ENCODE results near the gene CD3E.

DNA sequence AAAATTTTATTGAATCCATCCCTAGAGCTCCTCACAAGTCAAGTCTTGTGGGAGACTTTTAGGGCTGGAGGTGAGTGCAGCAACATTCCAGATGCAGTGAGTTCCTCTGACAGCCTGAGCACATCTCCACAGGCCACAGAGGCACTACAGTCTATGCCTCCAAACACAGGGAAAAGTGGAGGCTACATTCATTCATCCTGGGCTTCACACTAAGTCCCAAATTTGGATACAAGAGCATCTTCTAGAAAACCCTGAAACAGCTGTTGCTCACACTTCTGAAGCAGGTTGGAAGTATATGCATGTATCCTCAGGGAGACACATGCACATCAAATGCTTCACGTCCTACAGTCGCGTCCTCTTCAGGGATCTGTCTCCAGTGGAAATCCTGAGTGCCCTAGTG lies 36.7 kb downstream of the CD3E start:
- TF ChIP-seq, protein P1, sequence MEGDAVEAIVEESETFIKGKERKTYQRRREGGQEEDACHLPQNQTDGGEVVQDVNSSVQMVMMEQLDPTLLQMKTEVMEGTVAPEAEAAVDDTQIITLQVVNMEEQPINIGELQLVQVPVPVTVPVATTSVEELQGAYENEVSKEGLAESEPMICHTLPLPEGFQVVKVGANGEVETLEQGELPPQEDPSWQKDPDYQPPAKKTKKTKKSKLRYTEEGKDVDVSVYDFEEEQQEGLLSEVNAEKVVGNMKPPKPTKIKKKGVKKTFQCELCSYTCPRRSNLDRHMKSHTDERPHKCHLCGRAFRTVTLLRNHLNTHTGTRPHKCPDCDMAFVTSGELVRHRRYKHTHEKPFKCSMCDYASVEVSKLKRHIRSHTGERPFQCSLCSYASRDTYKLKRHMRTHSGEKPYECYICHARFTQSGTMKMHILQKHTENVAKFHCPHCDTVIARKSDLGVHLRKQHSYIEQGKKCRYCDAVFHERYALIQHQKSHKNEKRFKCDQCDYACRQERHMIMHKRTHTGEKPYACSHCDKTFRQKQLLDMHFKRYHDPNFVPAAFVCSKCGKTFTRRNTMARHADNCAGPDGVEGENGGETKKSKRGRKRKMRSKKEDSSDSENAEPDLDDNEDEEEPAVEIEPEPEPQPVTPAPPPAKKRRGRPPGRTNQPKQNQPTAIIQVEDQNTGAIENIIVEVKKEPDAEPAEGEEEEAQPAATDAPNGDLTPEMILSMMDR (IDR thresholded peaks at IDR 0.05), result no peak
- TF ChIP-seq ZFX (IDR thresholded peaks at IDR 0.05; ENCODE audit: borderline replicate concordance), result no peak
